ENCODE data around the gene SLC41A2.

DNA sequence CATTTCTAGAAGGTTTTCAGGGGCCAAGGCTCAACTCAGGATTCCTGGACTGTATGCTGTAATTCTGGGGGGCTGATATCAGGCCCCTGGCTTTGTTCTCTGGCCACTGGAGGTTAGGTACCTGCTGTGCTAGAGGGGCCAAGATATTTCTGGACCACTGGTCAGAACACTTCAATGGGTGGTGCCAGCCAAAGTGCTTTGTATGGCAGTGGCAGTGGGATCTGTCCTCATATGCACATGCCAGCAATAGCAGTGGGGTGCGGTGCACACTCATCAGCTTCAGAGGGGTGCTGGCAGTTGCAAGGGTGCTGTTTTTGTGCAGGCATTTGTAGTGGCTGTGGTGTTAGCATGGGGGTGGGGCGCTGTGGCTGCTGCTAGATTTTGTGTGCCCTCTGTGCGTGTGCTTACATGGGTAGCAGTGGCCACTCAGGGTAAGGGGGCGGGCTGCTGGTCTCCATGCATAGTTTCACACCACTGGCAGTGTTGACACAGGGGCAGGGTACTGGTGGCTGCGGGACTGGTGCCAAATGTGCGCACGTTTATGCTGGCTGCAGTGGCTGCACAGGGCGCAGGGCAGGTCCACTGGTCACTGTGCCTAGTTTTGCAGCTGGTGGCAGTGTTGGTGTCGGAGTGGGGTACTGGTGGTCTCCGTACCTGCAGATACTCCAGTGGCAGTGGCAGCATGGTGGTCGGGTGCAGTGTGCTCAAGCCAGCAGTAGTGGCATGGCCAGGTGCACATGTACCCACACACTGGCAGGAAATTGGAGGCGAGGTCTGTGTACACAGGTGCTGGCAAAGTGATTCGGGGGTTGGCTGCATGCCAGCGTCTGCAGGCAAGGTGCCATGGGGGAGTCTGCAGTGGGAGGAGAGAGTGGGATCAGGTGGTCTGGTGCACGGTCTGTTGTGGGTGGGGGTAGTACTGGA is 40.6 kb upstream of the SLC41A2 start:
- TF ChIP-seq, protein P1, sequence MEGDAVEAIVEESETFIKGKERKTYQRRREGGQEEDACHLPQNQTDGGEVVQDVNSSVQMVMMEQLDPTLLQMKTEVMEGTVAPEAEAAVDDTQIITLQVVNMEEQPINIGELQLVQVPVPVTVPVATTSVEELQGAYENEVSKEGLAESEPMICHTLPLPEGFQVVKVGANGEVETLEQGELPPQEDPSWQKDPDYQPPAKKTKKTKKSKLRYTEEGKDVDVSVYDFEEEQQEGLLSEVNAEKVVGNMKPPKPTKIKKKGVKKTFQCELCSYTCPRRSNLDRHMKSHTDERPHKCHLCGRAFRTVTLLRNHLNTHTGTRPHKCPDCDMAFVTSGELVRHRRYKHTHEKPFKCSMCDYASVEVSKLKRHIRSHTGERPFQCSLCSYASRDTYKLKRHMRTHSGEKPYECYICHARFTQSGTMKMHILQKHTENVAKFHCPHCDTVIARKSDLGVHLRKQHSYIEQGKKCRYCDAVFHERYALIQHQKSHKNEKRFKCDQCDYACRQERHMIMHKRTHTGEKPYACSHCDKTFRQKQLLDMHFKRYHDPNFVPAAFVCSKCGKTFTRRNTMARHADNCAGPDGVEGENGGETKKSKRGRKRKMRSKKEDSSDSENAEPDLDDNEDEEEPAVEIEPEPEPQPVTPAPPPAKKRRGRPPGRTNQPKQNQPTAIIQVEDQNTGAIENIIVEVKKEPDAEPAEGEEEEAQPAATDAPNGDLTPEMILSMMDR (IDR thresholded peaks at IDR 0.05) = no peak
- no peak for TF ChIP-seq POLR2A (IDR thresholded peaks at IDR 0.05)

Data from heart left ventricle (tissue), 13 donors.